Activated B cell treated with CpG ODN at 0.5 μM for 24 hours (primary cell): ENCODE measurements around the gene DPP10. TPM values are rescaled to one million over a fixed set of nuclear protein-coding genes. Genes with fewer than 3 reads are reported as not detected.

ENCODE experiments used
- ATAC-seq: fragments of 200-7000 bp; cut with Tn5 transposase; one replicate; pipeline ENCODE4 v1.10.0; 2021; ENCODE audit warnings: low read depth, mild to moderate bottlenecking, moderate library complexity
- CTCF ChIA-PET: fragments of 350-600 bp; sonication (Branson Sonifier 250); formaldehyde crosslinking; loops from one replicate; lab custom pipeline; 2021; ENCODE audit warnings: antibody characterized with exemption; lab: Charles Lee
- POLR2A ChIA-PET: fragments of 350-600 bp; sonication (Branson Sonifier 250); formaldehyde crosslinking; loops from one replicate; lab custom pipeline; 2021; ENCODE audit warnings: antibody characterized with exemption; lab: Charles Lee
- DNase-seq: peaks from one replicate; pipeline ENCODE4 v3.0.0; 2022
- H3K27ac Mint-ChIP-seq: one replicate; pipeline ENCODE4 v1.8.0; 2020; ENCODE audit warnings: mixed read lengths
- H3K27me3 Mint-ChIP-seq: one replicate; pipeline ENCODE4 v1.8.0; 2021; ENCODE audit warnings: mixed read lengths
- H3K36me3 Mint-ChIP-seq: one replicate; pipeline ENCODE4 v1.8.0; 2021; ENCODE audit warnings: low read depth, mixed read lengths
- H3K4me1 Mint-ChIP-seq: one replicate; pipeline ENCODE4 v1.8.0; 2021; ENCODE audit warnings: mixed read lengths
- H3K4me3 Mint-ChIP-seq: one replicate; pipeline ENCODE4 v1.8.0; 2020; ENCODE audit warnings: mild to moderate bottlenecking, mixed read lengths
- H3K9me3 Mint-ChIP-seq: one replicate; pipeline ENCODE4 v1.8.0; 2020; ENCODE audit warnings: mixed read lengths
- CTCF ChIP-seq: fragments of 200-600 bp; IDR thresholded peaks from one replicate; pipeline ENCODE4 v1.8.0; 2022; ENCODE audit warnings: antibody characterized with exemption, mild to moderate bottlenecking
- intact Hi-C: fragments of 100-400 bp; cut with micrococcal nuclease; formaldehyde crosslinking; loops from one replicate; pipeline ENCODE4 v1.15.1; 2024
- total RNA-seq: library from RNA; stranded (reverse); gene quantifications from 2 replicates; pipeline ENCODE4 v1.2.3, GENCODE V29; 2022

Gene DPP10
- total RNA-seq, 1 donor from 2014 or later: not detected

- H3K4me3 Mint-ChIP-seq: no peak overlapping the region
- POLR2A ChIA-PET: no interaction called here
- H3K36me3 Mint-ChIP-seq: no peaks in the 10 kb centered on the region
- H3K27me3 Mint-ChIP-seq: no peaks in the 10 kb centered on the region
- intact Hi-C loops: no loop called here
- H3K27ac Mint-ChIP-seq: no peak overlapping the region
- no peak for DNase-seq
- H3K9me3 Mint-ChIP-seq: peaks cover 6% of the 10 kb centered on the region
- CTCF ChIA-PET: no interaction called here
- H3K4me1 Mint-ChIP-seq: no peaks in the 10 kb centered on the region
- no peak for ATAC-seq
- no peak for TF ChIP-seq CTCF
These were observed 740.7 kb downstream of the DPP10 start for GRCh38 chr2:115183144-115183543.

DNA sequence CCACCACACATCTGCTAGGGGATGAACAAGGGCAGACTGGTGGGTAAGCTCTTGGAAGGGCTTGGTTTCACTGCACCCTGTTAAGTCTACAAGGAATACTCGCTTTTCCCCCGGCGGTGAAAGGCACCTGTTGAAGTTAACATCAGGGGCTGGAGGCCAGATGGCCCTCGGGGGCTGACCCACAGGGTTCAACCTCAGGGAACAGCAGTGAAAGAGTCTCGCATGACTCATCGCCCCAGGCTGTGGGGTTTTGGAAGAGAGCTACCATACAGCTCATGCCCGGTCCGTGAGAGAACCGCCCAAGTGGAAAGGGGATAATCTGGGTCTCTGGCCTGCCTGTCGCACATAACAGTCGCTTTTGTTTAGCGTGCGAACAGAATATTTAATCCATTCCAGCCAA lies 748.0 kb downstream of the DPP10 start:
- ChIA-PET POLR2A (no interaction called here), CTCF (no interaction called here)
- TF ChIP-seq CTCF: no peak
- H3K4me1 Mint-ChIP-seq: no peaks in the 10 kb centered on the region
- no peak overlapping the region for H3K4me3 Mint-ChIP-seq
- intact Hi-C loops: no loop called here
- no peak overlapping the region for H3K27ac Mint-ChIP-seq
- DNase-seq (no peak), ATAC-seq (no peak)
- H3K36me3 Mint-ChIP-seq: no peaks in the 10 kb centered on the region
- H3K27me3 Mint-ChIP-seq: no peaks in the 10 kb centered on the region
- H3K9me3 Mint-ChIP-seq: peaks cover 8% of the 10 kb centered on the region

DNA sequence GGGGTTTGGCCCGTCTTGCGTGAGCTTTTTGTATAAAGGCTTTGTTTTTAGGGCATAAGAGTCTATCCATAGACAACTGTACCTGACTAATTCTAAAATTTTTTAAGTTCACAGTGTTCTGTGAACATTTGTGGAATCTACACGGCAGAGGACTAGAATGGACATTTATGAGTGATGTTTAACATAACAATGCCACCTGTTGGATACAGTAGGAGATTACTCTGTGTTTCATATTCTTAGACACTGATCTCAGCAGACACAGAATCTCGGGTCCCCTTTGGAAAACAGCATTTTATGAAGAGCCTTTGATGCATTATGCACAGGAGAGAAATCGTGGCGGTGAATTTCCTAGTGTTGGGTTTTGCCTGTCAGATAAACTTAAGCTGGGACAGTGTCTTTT lies 752.2 kb downstream of the DPP10 start:
- ChIA-PET POLR2A (no interaction called here), CTCF (no interaction called here)
- ATAC-seq (no peak), DNase-seq (no peak)
- H3K27me3 Mint-ChIP-seq: no peaks in the 10 kb centered on the region
- H3K27ac Mint-ChIP-seq: no peak overlapping the region
- no peak overlapping the region for H3K4me3 Mint-ChIP-seq
- no peaks in the 10 kb centered on the region for H3K9me3 Mint-ChIP-seq
- no peaks in the 10 kb centered on the region for H3K36me3 Mint-ChIP-seq
- TF ChIP-seq CTCF: no peak
- no peaks in the 10 kb centered on the region for H3K4me1 Mint-ChIP-seq
- intact Hi-C loops: no loop called here

DNA sequence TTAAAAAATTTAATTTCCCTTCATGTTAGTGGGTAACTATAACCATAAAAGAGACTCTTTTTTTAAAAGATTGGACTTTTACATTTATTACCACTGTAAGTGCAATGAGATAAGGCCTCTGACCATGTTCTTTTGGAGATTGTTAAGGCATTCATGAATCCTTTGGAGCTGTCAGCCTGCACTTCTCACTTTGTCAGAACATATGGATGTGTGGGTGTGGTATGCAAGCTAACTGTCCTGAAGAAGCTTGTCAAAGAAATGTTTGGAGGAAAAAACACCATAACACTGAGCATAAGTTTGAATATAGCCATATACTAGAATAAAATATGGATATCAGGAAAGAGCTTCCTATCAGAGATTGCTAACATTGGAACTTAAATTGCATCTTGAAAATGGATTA lies 754.1 kb downstream of the DPP10 start:
- intact Hi-C loops: no loop called here
- ATAC-seq: no peak
- TF ChIP-seq CTCF: no peak
- CTCF ChIA-PET: no interaction called here
- no peaks in the 10 kb centered on the region for H3K9me3 Mint-ChIP-seq
- H3K36me3 Mint-ChIP-seq: no peaks in the 10 kb centered on the region
- H3K4me3 Mint-ChIP-seq: no peak overlapping the region
- no peak for DNase-seq
- POLR2A ChIA-PET: no interaction called here
- H3K27ac Mint-ChIP-seq: no peak overlapping the region
- no peaks in the 10 kb centered on the region for H3K4me1 Mint-ChIP-seq
- no peaks in the 10 kb centered on the region for H3K27me3 Mint-ChIP-seq

DNA sequence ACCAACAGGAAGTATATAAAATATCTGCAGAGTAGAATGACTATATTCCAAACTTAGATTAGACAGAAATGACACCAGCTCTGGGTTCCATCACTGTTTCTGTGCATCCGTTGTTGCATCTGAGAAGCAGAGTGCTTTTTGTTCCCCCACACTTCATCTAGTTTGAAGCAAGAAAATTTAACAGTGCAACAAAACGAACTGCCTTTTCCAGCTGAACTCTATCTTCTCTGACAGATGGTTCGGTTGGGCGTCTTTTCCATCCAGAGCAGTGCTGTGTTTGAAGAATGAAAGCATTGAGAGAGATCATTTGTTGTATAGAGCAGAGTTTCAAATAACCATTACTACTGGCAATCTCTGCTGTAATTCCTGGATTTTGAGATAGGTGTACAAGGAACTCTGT lies 757.5 kb downstream of the DPP10 start:
- ATAC-seq: no peak
- Mint-ChIP-seq H3K9me3 (no peaks in the 10 kb centered on the region), H3K4me1 (no peaks in the 10 kb centered on the region), H3K27ac (no peak overlapping the region), H3K36me3 (no peaks in the 10 kb centered on the region), H3K27me3 (no peaks in the 10 kb centered on the region), H3K4me3 (no peak overlapping the region)
- ChIA-PET CTCF (no interaction called here), POLR2A (no interaction called here)
- TF ChIP-seq CTCF: no peak
- no peak for DNase-seq
- intact Hi-C loops: no loop called here
